Esophagus muscularis mucosa (tissue), 4 donors: Measurements from ENCODE around the gene ILDR1.

Experiments used
- CTCF ChIP-seq, 3 experiments: fragments of 200-600 bp in 2 of 3; fragments of 450-650 bp in 1 of 3; sonication (generic) in 2 of 3; IDR thresholded peaks; one replicate each; pipeline ENCODE4 v1.5.1; 2017 to 2019; ENCODE audit warnings: antibody characterized with exemption in 3 of 3, mild to moderate bottlenecking in 2 of 3, moderate library complexity in 1 of 3
- EP300 ChIP-seq: sonication (generic); formaldehyde crosslinking; IDR thresholded peaks from one replicate; pipeline ENCODE4 v1.6.1; 2017; ENCODE audit warnings: antibody characterized with exemption
- POLR2A ChIP-seq: fragments of 450-650 bp; IDR thresholded peaks from one replicate; pipeline ENCODE4 v1.6.1; 2017; ENCODE audit warnings: antibody characterized with exemption, moderate library complexity, mild to moderate bottlenecking, low read depth
- POLR2AphosphoS5 ChIP-seq, 2 donors: sonication (generic); formaldehyde crosslinking; IDR thresholded peaks; one replicate each; pipeline ENCODE4 v1.6.1; 2017; ENCODE audit warnings: antibody characterized with exemption in 2 of 2

GRCh38 chr3:121962443-121962842, 59.6 kb downstream of the ILDR1 start:
- TF ChIP-seq CTCF (IDR thresholded peaks at IDR 0.05): no peak
- no peak for TF ChIP-seq POLR2A
- TF ChIP-seq POLR2AphosphoS5 (IDR thresholded peaks at IDR 0.05): no peak
- no peak for TF ChIP-seq EP300
